Measurements from ENCODE around the gene PAX2.

Gene PAX2

GRCh38 chr10:100858261-100858660 lies 112.9 kb downstream of the PAX2 start:
- no peak for DNase-seq (ENCODE audit: low read depth)

- no peak for DNase-seq (ENCODE audit: low read depth)
Observed at GRCh38 chr10:100858747-100859483, 113.5 kb downstream of the PAX2 start.

GRCh38 chr10:100859484-100859763 lies 114.0 kb downstream of the PAX2 start:
- no peak for DNase-seq (ENCODE audit: low read depth)

GRCh38 chr10:100863433-100863832 lies 118.1 kb downstream of the PAX2 start:
- no peak for DNase-seq (ENCODE audit: low read depth)

- no peak for DNase-seq (ENCODE audit: low read depth)
Observed at GRCh38 chr10:100864036-100864885, 118.9 kb downstream of the PAX2 start.

GRCh38 chr10:100864978-100865377 lies 119.6 kb downstream of the PAX2 start:
- DNase-seq (ENCODE audit: low read depth), result no peak

- DNase-seq (ENCODE audit: low read depth), result no peak
Observed at GRCh38 chr10:100866010-100866409, 120.6 kb downstream of the PAX2 start.

- no peak for DNase-seq (ENCODE audit: low read depth)
Observed at GRCh38 chr10:100866575-100867098, 121.3 kb downstream of the PAX2 start.

GRCh38 chr10:100867261-100867963 lies 122.0 kb downstream of the PAX2 start:
- no peak for DNase-seq (ENCODE audit: low read depth)

GRCh38 chr10:100868382-100868781 lies 123.0 kb downstream of the PAX2 start:
- no peak for DNase-seq (ENCODE audit: low read depth)

- no peak for DNase-seq (ENCODE audit: low read depth)
Observed at GRCh38 chr10:100869399-100869798, 124.0 kb downstream of the PAX2 start.

GRCh38 chr10:100872034-100872791 lies 126.8 kb downstream of the PAX2 start:
- DNase-seq (ENCODE audit: low read depth), result no peak

- no peak for DNase-seq (ENCODE audit: low read depth)
Observed at GRCh38 chr10:100873146-100873826, 127.9 kb downstream of the PAX2 start.

GRCh38 chr10:100873827-100874326 lies 128.5 kb downstream of the PAX2 start:
- DNase-seq (ENCODE audit: low read depth), result no peak

- no peak for DNase-seq (ENCODE audit: low read depth)
Observed at GRCh38 chr10:100874702-100875483, 129.5 kb downstream of the PAX2 start.

GRCh38 chr10:100875484-100876166 lies 130.2 kb downstream of the PAX2 start:
- no peak for DNase-seq (ENCODE audit: low read depth)

- DNase-seq (ENCODE audit: low read depth), result no peak
Observed at GRCh38 chr10:100876585-100877460, 131.4 kb downstream of the PAX2 start.

GRCh38 chr10:100877461-100877850 lies 132.1 kb downstream of the PAX2 start:
- DNase-seq (ENCODE audit: low read depth), result no peak
